Naive B cell (primary cell): ENCODE measurements around the gene TSC1. TPM values are rescaled to one million over a fixed set of nuclear protein-coding genes. Genes with fewer than 3 reads are reported as not detected.

Experiments
- ATAC-seq, 2 donors: fragments of 150-1000 bp; cut with Tn5 transposase; 2 replicates each; pipeline ENCODE4 v1.10.0; 2021; ENCODE audit warnings: low read depth in 2 of 2, mild to moderate bottlenecking in 2 of 2, moderate library complexity in 2 of 2
- DNase-seq: peaks from one replicate; pipeline ENCODE4 v3.0.0; 2022
- H3K27ac Mint-ChIP-seq, 6 donors: one replicate each; pipeline ENCODE4 v1.8.0; 2020 to 2022; ENCODE audit warnings: mild to moderate bottlenecking in 6 of 6, mixed read lengths in 6 of 6, moderate library complexity in 5 of 6, inconsistent platforms in 2 of 6
- H3K27me3 Mint-ChIP-seq, 3 donors: one replicate each; pipeline ENCODE4 v1.8.0; 2021 to 2022; ENCODE audit warnings: mixed read lengths in 3 of 3, mild to moderate bottlenecking in 1 of 3
- H3K36me3 Mint-ChIP-seq, 2 donors: one replicate each; pipeline ENCODE4 v1.8.0; 2020 to 2022; ENCODE audit warnings: mixed read lengths in 2 of 2, inconsistent platforms in 1 of 2, mild to moderate bottlenecking in 1 of 2
- H3K4me1 Mint-ChIP-seq, 3 donors: one replicate each; pipeline ENCODE4 v1.8.0; 2020 to 2022; ENCODE audit warnings: mixed read lengths in 3 of 3, inconsistent platforms in 1 of 3, mild to moderate bottlenecking in 1 of 3, moderate library complexity in 1 of 3
- H3K4me3 Mint-ChIP-seq, 8 donors: one replicate each; pipeline ENCODE4 v1.8.0; 2020 to 2022; ENCODE audit warnings: mild to moderate bottlenecking in 8 of 8, mixed read lengths in 8 of 8, moderate library complexity in 8 of 8, inconsistent platforms in 2 of 8
- H3K9me3 Mint-ChIP-seq, 7 donors: one replicate each; pipeline ENCODE4 v1.8.0; 2020 to 2022; ENCODE audit warnings: mixed read lengths in 7 of 7, mild to moderate bottlenecking in 5 of 7, inconsistent platforms in 2 of 7, moderate library complexity in 1 of 7
- polyA plus RNA-seq, 6 donors: library from polyadenylated mRNA; unstranded; fragments of 300-500 nt; fragmentation: Illumina TruSeq; gene quantifications; one replicate each; pipeline ENCODE4 v1.2.3, GENCODE V29; 2021; ENCODE audit warnings: low read depth in 6 of 6

TSC1 gene
- polyA plus RNA-seq, 6 donors from 2014 or later: 1.00 to 14.4 (median 8.6) TPM

DNA sequence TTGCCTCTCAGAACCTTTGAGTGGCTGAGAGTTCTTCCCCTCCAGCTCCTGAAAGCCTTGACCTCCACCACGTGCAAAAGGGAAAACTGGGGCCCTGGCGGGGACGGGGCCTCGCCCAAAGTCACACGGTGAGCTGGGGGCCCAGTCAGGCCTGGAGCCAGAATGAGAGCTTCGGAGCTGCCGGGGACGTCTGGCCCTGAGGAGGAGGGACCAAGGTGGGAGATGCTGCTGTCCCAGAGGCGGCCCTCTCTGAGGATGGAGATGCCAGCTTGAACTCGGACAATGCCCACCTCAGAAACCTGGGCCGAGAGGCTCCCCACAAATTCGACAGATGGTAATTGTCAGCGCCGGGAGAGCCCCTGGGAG, 67.0 kb downstream of the TSC1 start:
- ATAC-seq: no peak
- Mint-ChIP-seq H3K4me1 (peaks cover 17 to 20% (median 18%) of the 10 kb centered on the region in 3 donors), H3K36me3 (no peaks in the 10 kb centered on the region), H3K9me3 (no peaks in the 10 kb centered on the region), H3K27me3 (no peaks in the 10 kb centered on the region), H3K4me3 (peak overlapping the region; percentile 73 to 90 (median 84)), H3K27ac (peak overlapping the region in 3 of 6 donors; percentile 80 to 92 (median 89))
- no peak for DNase-seq

DNA sequence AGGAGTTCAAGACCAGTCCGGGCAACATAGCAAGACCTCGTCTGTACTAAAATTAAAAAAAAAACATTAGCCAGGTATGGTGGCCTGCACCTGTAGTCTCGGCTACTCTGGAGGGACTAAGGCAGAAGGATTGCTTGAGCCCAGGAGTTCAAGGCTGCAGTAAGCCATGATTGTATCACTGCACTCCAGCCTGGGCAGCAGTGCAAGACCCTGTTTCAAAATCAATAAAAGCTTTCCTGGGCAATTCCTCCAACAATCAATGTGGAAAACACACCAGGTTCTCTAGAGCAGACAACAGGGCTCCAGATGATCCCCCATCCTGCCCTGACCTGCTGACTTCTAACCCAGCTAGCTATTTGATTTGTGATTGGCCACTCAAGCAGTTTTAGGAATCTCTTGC, 67.6 kb downstream of the TSC1 start:
- no peak for DNase-seq
- no peaks in the 10 kb centered on the region for H3K36me3 Mint-ChIP-seq
- peak overlapping the region; percentile 73 to 90 (median 84) for H3K4me3 Mint-ChIP-seq
- no peaks in the 10 kb centered on the region for H3K9me3 Mint-ChIP-seq
- peaks cover 17 to 20% (median 18%) of the 10 kb centered on the region in 3 donors for H3K4me1 Mint-ChIP-seq
- ATAC-seq: no peak
- no peaks in the 10 kb centered on the region for H3K27me3 Mint-ChIP-seq
- peak overlapping the region in 2 of 6 donors; percentile 20 to 80 for H3K27ac Mint-ChIP-seq

DNA sequence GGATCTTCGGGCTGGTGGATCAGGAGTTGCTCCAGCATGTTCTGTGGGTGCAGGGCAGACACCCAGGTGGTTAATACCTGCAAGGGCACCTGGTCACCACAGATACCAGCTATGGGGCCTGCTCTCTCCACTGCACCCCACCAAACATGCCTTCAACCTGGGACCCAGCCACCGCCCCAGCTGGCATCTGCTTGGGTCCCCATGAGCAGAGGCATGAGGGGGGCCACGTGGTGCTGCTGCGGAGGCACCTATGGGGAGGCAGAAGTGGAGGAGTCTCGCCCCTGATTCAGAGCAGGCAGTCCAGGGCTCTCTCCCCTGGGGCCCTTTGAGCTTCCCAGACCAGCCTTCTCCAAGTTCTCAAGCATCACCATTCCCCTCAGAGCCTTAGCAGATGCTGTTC, 69.3 kb downstream of the TSC1 start:
- ATAC-seq (no peak), DNase-seq (no peak)
- no peaks in the 10 kb centered on the region for H3K27me3 Mint-ChIP-seq
- no peak overlapping the region for H3K27ac Mint-ChIP-seq
- H3K9me3 Mint-ChIP-seq: no peaks in the 10 kb centered on the region
- H3K36me3 Mint-ChIP-seq: no peaks in the 10 kb centered on the region
- peak overlapping the region in 2 of 8 donors; percentile 15 to 85 for H3K4me3 Mint-ChIP-seq
- peaks cover 14 to 16% (median 15%) of the 10 kb centered on the region in 3 donors for H3K4me1 Mint-ChIP-seq

DNA sequence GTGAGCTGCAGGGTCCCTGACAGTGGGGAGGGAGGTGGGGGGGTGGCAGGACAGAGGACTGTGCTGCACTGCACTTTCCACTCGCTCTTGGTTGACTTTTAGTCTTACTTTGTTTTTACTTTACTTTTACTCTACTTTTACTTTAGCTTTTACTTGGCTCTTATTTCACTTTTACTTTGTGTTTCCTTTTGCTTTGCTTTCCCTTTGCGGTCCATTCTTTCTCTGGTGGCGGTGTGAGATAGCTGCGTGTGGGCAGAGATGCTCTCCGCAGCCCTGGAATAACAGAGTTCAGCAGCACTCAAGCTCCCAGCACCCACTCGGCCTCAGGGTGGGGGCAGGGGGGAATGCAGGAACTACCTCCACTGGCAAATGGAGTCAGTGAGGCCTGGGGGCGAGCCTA, 71.0 kb downstream of the TSC1 start:
- Mint-ChIP-seq H3K27me3 (no peaks in the 10 kb centered on the region), H3K4me3 (peak overlapping the region in 1 of 8 donors; percentile 25), H3K9me3 (no peaks in the 10 kb centered on the region), H3K36me3 (no peaks in the 10 kb centered on the region), H3K4me1 (peaks cover 0 to 2% (median 0%) of the 10 kb centered on the region in 3 donors), H3K27ac (no peak overlapping the region)
- DNase-seq: no peak
- no peak for ATAC-seq

DNA sequence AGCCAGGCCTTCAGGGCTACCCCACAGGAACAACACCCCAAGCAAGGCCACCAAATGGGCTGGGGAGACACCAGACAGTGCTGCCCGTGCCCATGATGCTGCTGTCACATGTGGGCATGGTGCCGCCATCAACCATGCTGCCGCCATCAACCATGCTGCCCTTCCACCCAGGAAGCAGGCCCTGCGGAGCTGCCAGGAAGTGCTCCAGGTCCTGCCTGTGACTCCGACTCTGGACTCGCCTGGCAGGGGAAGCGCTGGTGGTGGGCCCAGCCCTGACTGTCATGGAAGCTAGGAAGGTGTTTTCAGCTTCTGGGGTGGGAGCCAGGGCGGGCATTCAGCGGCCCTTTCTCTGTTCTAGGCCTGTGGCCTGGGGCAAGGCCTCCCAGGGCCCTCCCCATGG, 75.2 kb downstream of the TSC1 start:
- Mint-ChIP-seq H3K27ac (no peak overlapping the region), H3K4me3 (no peak overlapping the region), H3K36me3 (no peaks in the 10 kb centered on the region), H3K4me1 (no peaks in the 10 kb centered on the region), H3K27me3 (no peaks in the 10 kb centered on the region), H3K9me3 (no peaks in the 10 kb centered on the region)
- DNase-seq (no peak), ATAC-seq (no peak)

DNA sequence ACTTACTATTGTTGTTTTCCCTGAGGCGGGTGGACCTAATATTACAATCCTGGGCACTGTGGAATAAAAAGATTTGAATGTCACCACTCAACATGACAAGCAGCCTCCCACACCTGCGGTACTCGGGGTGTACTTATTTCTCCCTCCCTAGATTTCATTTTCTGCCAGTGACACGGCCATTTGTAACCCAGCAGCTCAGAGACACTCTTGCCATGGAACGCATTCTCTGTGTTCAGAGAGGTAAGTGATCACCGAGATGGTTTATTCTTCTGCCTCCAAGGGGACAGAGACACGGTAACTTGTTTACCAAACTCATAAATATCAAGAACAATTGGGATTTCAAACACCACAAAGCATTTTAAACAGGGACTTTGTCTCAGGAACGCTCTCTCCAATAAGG, 77.5 kb downstream of the TSC1 start:
- Mint-ChIP-seq H3K36me3 (no peaks in the 10 kb centered on the region), H3K9me3 (no peaks in the 10 kb centered on the region), H3K4me3 (no peak overlapping the region), H3K4me1 (no peaks in the 10 kb centered on the region), H3K27ac (no peak overlapping the region), H3K27me3 (no peaks in the 10 kb centered on the region)
- ATAC-seq: no peak
- DNase-seq: no peak

DNA sequence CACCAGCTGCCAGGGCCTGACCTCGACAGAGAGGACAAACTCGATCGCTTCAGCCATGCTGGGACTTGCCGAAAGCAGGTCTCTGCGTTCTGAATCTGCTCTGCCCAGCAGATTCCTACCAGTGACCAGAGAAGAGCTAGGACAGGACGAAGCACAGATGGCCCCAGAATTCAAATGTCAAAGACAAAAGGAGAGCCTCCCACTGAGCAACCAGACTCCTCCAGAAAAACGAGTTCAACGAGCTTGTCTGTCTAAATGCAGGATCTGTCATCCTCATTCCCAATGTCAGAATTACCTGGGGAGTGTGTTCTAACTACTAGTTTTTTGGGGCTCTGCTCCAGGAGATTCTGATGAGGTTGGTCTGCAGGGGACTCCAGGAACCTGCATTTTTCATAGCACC, 79.7 kb downstream of the TSC1 start:
- ATAC-seq: no peak
- no peak overlapping the region for H3K4me3 Mint-ChIP-seq
- no peaks in the 10 kb centered on the region for H3K9me3 Mint-ChIP-seq
- no peak for DNase-seq
- H3K27ac Mint-ChIP-seq: no peak overlapping the region
- no peaks in the 10 kb centered on the region for H3K4me1 Mint-ChIP-seq
- H3K36me3 Mint-ChIP-seq: no peaks in the 10 kb centered on the region
- peaks cover 0 to 4% (median 0%) of the 10 kb centered on the region in 3 donors for H3K27me3 Mint-ChIP-seq

DNA sequence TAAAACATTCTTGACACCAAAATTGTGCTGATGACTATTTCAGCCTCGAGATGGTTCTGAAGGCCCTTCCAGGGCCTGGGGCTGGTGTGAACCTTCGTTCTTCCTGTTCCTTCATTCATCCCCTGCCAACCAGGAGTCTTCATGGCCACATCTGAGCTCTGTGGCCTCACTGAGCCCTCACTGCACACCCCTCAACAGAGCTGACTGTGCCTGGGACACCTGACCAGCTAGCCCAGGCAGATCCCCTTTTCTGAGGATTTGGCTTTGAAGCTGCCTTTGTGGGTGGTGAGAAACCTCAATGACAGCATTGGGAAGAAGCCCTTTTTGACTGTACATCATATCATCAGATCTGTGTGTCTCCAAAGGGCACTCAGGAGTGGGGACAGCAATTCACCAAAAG, 80.1 kb downstream of the TSC1 start:
- Mint-ChIP-seq H3K9me3 (no peaks in the 10 kb centered on the region), H3K36me3 (no peaks in the 10 kb centered on the region), H3K4me3 (no peak overlapping the region), H3K27ac (no peak overlapping the region), H3K27me3 (peaks cover 0 to 4% (median 0%) of the 10 kb centered on the region in 3 donors), H3K4me1 (no peaks in the 10 kb centered on the region)
- no peak for DNase-seq
- ATAC-seq: no peak

DNA sequence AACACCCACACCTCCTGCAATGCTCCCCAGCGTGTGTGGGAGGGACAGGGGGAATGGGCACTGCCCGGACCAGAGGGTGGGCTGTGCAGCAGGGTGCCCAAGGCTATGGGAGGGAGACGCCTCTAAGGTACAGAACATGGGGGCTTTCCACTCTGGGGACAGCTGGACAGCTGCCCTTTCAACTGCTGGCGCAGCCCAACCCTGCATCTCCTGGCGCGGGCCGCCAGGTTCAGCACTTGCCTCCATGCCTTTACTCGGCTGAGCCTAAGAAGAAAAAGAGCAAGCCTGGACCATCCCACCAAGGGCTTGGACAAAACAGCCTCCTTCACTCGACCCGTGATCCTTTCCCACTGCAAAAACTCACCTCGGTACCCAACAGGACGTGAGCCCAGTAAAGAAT, 81.3 kb downstream of the TSC1 start:
- H3K9me3 Mint-ChIP-seq: no peaks in the 10 kb centered on the region
- H3K27me3 Mint-ChIP-seq: peaks cover 0 to 9% (median 0%) of the 10 kb centered on the region in 3 donors
- DNase-seq (no peak), ATAC-seq (no peak)
- H3K27ac Mint-ChIP-seq: no peak overlapping the region
- no peaks in the 10 kb centered on the region for H3K36me3 Mint-ChIP-seq
- no peak overlapping the region for H3K4me3 Mint-ChIP-seq
- no peaks in the 10 kb centered on the region for H3K4me1 Mint-ChIP-seq

DNA sequence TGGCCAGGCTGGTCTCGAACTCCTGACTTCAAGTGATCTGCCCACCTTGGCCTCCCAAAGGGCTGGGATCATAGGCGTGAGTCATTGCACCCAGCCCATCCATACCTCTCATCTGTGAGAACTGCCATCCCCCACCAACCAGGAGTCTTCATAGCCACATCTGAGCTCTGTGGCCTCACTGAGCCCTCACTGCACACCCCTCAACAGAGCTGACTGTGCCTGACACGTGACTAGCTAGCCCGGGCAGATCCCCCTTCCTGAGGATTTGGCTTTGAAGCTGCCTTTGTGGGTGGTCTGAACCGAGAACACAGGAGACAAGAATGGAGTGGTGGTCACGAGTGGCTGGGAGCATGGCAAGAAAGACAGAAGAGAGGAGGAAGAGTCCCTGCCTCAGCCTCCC, 81.9 kb downstream of the TSC1 start:
- no peaks in the 10 kb centered on the region for H3K9me3 Mint-ChIP-seq
- ATAC-seq: no peak
- H3K4me3 Mint-ChIP-seq: no peak overlapping the region

DNA sequence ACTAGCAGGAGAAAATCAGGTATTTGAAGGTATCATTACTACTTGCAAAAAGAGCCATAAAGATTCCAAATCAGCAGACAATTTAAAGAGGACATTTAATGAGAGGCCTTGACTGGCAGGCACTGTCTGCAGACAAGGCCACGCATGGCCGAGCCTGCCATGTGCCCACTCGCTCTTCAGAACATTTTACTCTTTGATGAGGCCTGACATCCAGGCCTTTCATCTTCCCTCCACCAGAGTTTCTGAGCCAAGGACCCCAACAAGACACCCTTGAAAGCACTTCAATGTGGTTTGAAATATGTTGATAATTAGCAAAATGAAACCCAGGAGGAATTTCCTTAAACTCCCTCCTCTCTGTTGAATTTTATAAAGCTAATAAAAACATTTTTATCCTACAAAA, 82.8 kb downstream of the TSC1 start:
- Mint-ChIP-seq H3K36me3 (no peaks in the 10 kb centered on the region), H3K27me3 (peaks cover 0 to 10% (median 0%) of the 10 kb centered on the region in 3 donors), H3K9me3 (no peaks in the 10 kb centered on the region), H3K4me3 (no peak overlapping the region), H3K4me1 (no peaks in the 10 kb centered on the region), H3K27ac (no peak overlapping the region)
- ATAC-seq (no peak), DNase-seq (no peak)

More for the DNA sequence above, 81.9 kb downstream of the TSC1 start:
- no peak overlapping the region for H3K27ac Mint-ChIP-seq
- no peaks in the 10 kb centered on the region for H3K4me1 Mint-ChIP-seq
- H3K36me3 Mint-ChIP-seq: no peaks in the 10 kb centered on the region
- no peak for DNase-seq
- H3K27me3 Mint-ChIP-seq: peaks cover 0 to 10% (median 0%) of the 10 kb centered on the region in 3 donors

DNA sequence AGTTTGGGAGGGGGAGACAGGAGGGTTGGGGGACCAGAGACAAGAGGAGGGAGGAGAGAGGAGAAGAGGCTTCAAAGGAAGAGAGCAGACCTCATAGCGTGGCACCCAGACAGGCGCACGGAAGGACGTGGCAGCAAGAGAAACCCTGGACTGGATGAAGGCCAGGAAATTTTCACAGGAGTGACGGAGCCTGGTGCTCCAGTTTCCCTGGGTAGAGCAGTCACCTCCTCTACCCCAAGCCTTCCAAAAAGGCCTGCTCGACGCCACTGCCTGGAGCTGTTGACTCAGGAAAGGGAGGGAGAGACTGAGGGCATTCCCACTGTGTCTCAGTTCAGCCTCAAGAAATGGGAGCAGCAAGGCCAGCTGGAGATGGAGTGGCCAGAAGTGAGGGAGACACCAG, 85.7 kb downstream of the TSC1 start:
- H3K27ac Mint-ChIP-seq: peak overlapping the region in 2 of 6 donors; percentile 56
- no peak for DNase-seq
- peaks cover 10 to 19% (median 11%) of the 10 kb centered on the region in 3 donors for H3K4me1 Mint-ChIP-seq
- H3K27me3 Mint-ChIP-seq: peaks cover 0 to 16% (median 0%) of the 10 kb centered on the region in 3 donors
- H3K36me3 Mint-ChIP-seq: no peaks in the 10 kb centered on the region
- H3K4me3 Mint-ChIP-seq: no peak overlapping the region
- H3K9me3 Mint-ChIP-seq: no peaks in the 10 kb centered on the region
- no peak for ATAC-seq

DNA sequence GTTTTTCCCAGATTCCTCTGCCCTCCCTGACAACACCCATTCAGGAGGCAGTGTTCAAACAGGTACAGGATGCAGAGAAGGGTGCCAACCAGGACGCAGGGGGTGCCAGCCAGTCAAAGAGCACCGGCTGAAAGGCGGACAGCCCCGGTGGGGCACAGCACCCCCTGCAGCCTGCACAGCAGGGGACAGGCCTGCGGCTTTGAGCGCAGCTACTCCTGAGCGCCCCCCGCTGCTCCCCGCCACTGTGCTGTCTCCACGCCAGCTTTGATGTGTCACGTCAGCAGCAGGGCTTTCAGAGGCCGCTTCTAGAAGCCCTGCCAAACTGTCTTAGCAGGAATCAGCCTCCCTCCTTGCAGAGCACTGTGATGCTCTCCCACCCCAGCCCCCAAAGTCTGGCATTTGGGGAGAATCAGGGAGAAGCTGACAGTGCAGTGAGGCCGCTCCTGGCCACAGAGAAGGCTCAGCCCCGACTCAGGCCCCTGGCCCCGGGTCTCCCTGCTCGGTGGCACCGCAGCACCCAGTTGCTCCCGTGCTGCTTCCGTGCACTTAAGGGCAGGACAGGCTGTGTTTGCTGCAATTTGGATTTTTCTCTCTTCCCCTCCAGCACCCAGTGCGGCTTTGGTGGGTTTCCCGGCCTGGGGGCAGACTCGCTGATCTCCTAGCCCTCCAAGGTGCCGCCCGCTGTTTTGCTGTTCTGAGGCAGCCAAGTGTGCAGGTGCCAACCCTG, 86.6 kb downstream of the TSC1 start:
- DNase-seq: no peak
- no peak overlapping the region for H3K27ac Mint-ChIP-seq
- no peaks in the 10 kb centered on the region for H3K9me3 Mint-ChIP-seq
- no peak overlapping the region for H3K4me3 Mint-ChIP-seq
- H3K4me1 Mint-ChIP-seq: peaks cover 10 to 21% (median 11%) of the 10 kb centered on the region in 3 donors
- no peaks in the 10 kb centered on the region for H3K36me3 Mint-ChIP-seq
- peaks cover 0 to 16% (median 0%) of the 10 kb centered on the region in 3 donors for H3K27me3 Mint-ChIP-seq
- no peak for ATAC-seq

DNA sequence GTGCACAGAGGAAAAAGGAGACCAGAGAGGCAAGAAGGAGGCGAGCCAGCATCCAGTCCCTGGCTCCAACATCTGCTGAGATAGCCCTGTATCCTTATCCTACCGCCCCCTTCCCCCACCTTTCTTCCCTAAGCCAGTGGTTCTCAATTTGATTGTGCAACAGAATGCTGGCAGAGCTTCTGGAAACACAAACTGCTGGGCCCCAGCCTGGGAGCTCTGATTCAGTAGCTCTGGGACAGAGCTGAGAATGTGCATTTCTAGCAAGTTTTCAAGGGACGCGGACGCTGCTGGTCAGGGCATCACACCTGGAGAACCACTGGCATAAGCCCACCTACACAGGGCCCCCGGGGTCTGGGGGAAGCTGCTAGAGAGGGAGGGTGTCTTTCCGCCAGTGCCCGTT, 87.4 kb downstream of the TSC1 start:
- DNase-seq: no peak
- Mint-ChIP-seq H3K27ac (no peak overlapping the region), H3K9me3 (no peaks in the 10 kb centered on the region), H3K27me3 (peaks cover 0 to 17% (median 0%) of the 10 kb centered on the region in 3 donors), H3K4me1 (peaks cover 10 to 21% (median 11%) of the 10 kb centered on the region in 3 donors), H3K36me3 (no peaks in the 10 kb centered on the region), H3K4me3 (peak overlapping the region in 1 of 8 donors; percentile 74)
- no peak for ATAC-seq
